Breast epithelium (tissue), 4 donors: ENCODE data around the gene GADD45A. TPM values are rescaled to one million over a fixed set of nuclear protein-coding genes. Genes with fewer than 3 reads are reported as not detected.

Experiments used
- DNase-seq, 2 donors: peaks; one replicate each; pipeline ENCODE4 v3.0.0-alpha.2; 2019; ENCODE audit warnings: low spot score in 2 of 2
- H3K27ac ChIP-seq, 2 donors: fragments of 200-600 bp; sonication (generic) in 1 of 2; one replicate each; pipeline ENCODE4 v1.5.1; 2016 to 2019; ENCODE audit warnings: mild to moderate bottlenecking in 1 of 2
- H3K27me3 ChIP-seq, 2 donors: fragments of 200-600 bp; sonication (generic) in 1 of 2; one replicate each; pipeline versions ENCODE4 v1.5.1 to v1.6.0; 2017 to 2019; ENCODE audit warnings: control low read depth in 1 of 2, mild to moderate bottlenecking in 1 of 2
- H3K36me3 ChIP-seq: fragments of 200-600 bp; one replicate; pipeline ENCODE4 v1.5.1; 2019
- H3K4me1 ChIP-seq, 2 donors: fragments of 200-600 bp; sonication (generic); one replicate each; pipeline ENCODE4 v1.5.1; 2016 to 2019; ENCODE audit warnings: control low read depth in 1 of 2
- H3K4me3 ChIP-seq, 3 donors: fragments of 200-600 bp; sonication (generic); 1 replicate in 2 of 3; 2 replicates in 1 of 3; pipeline ENCODE4 v1.5.1; 2016 to 2019; ENCODE audit warnings: mild to moderate bottlenecking in 3 of 3, moderate library complexity in 2 of 3
- H3K9me3 ChIP-seq, 2 donors: fragments of 200-600 bp; sonication (generic) in 1 of 2; one replicate each; pipeline ENCODE4 v1.5.1; 2016 to 2019; ENCODE audit warnings: control low read depth in 1 of 2
- CTCF ChIP-seq, 3 donors: fragments of 450-650 bp; IDR thresholded peaks; one replicate each; pipeline ENCODE4 v1.5.1; 2016 to 2017; ENCODE audit warnings: antibody characterized with exemption in 3 of 3, mild to moderate bottlenecking in 3 of 3, moderate library complexity in 3 of 3
- POLR2A ChIP-seq: fragments of 450-650 bp; IDR thresholded peaks from one replicate; pipeline ENCODE4 v1.6.1; 2016; ENCODE audit warnings: antibody characterized with exemption, mild to moderate bottlenecking, moderate library complexity
- POLR2AphosphoS5 ChIP-seq, 3 donors: sonication (generic); formaldehyde crosslinking; IDR thresholded peaks; one replicate each; pipeline ENCODE4 v1.6.1; 2017; ENCODE audit warnings: antibody characterized with exemption in 3 of 3
- intact Hi-C: fragments of 100-400 bp; cut with DNase I; formaldehyde crosslinking; loops from one replicate; pipeline ENCODE4 v1.15.1; 2023; ENCODE audit warnings: low total_unique reads
- total RNA-seq, 3 donors: library from RNA; depleted of rRNA; stranded (reverse); fragments of >200 nt; gene quantifications; one replicate each; pipeline ENCODE4 v1.1.0, GENCODE V29; 2016

GADD45A gene
- total RNA-seq, 3 donors from 2014 or later: 52.4 to 68.2 (median 55.4) TPM

- intact Hi-C loops: no loop called here
- H3K36me3 ChIP-seq: no peaks in the 10 kb centered on the region
- H3K27me3 ChIP-seq: no peaks in the 10 kb centered on the region
- H3K4me3 ChIP-seq: no peak overlapping the region
- no peak for DNase-seq
- TF ChIP-seq CTCF (IDR thresholded peaks at IDR 0.05): no peak
- no peak for TF ChIP-seq POLR2AphosphoS5 (IDR thresholded peaks at IDR 0.05)
- TF ChIP-seq POLR2A: no peak
- H3K9me3 ChIP-seq: no peaks in the 10 kb centered on the region
- peaks cover 4 to 5% of the 10 kb centered on the region in 2 donors for H3K4me1 ChIP-seq
- peak overlapping the region in 1 of 2 donors; percentile 16 for H3K27ac ChIP-seq
Observed at GRCh38 chr1:67683316-67683715, 1.7 kb upstream of the GADD45A start.

DNA sequence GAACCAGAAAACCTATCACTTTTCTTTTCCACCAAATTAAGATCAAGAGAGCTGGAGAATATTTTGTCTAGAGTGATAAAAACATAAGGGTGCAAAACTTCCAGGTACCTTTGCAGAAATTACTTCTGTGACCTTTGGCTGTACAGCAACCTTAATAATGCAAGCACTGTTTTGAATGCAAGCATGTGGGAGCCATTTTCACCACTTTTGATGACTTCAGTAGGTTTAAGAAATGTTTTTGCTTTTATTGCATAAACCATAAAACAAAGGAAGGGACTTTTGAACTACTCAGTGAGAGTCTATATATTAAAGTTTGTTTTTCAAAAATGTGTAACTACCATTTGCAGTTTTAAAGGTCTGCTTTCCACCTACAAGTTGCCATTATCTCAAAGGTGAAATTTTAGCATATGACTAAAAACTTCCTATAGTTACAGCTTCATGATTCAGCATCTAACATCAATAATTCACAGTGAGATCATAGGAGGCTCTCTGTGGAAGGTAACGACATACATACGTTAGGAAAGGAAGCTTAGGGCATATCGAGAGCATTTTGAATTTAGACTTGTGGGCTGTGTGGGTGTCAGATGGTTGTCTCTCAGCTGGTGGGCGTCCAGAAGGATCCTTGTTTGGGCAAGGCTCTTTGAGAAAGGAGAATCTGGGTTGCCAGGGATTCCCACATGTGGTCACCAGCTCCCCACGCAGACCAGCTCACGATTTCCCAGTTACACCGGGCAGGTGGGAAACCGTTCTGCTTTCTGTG is 1.1 kb upstream of the GADD45A start:
- peak overlapping the region; percentile 97 to 98 for H3K27ac ChIP-seq
- intact Hi-C loops: no loop called here

GRCh38 chr1:67684526-67685066 is 405 bp upstream of the GADD45A start:
- TF ChIP-seq POLR2AphosphoS5 (IDR thresholded peaks at IDR 0.05) (no peak), CTCF (IDR thresholded peaks at IDR 0.05) (no peak), POLR2A (no peak)
- Histone ChIP-seq H3K36me3 (no peaks in the 10 kb centered on the region), H3K4me1 (peaks cover 4 to 5% of the 10 kb centered on the region in 2 donors), H3K27me3 (no peaks in the 10 kb centered on the region), H3K4me3 (peak overlapping the region; percentile 76 to 91 (median 87)), H3K9me3 (no peaks in the 10 kb centered on the region), H3K27ac (peak overlapping the region; percentile 97 to 98)
- no peak for DNase-seq
- intact Hi-C loops: loop anchor here (5.0 kb wide), 1 partner anchor 58 kb away; no protein-coding TSS in a partner anchor

More for the DNA sequence above, 1.1 kb upstream of the GADD45A start:
- H3K27me3 ChIP-seq: no peaks in the 10 kb centered on the region
- H3K9me3 ChIP-seq: no peaks in the 10 kb centered on the region
- peak overlapping the region; percentile 76 to 91 (median 87) for H3K4me3 ChIP-seq
- TF ChIP-seq CTCF (IDR thresholded peaks at IDR 0.05) (no peak), POLR2AphosphoS5 (IDR thresholded peaks at IDR 0.05) (no peak), POLR2A (no peak)
- DNase-seq: no peak
- peaks cover 4 to 5% of the 10 kb centered on the region in 2 donors for H3K4me1 ChIP-seq
- no peaks in the 10 kb centered on the region for H3K36me3 ChIP-seq

DNA sequence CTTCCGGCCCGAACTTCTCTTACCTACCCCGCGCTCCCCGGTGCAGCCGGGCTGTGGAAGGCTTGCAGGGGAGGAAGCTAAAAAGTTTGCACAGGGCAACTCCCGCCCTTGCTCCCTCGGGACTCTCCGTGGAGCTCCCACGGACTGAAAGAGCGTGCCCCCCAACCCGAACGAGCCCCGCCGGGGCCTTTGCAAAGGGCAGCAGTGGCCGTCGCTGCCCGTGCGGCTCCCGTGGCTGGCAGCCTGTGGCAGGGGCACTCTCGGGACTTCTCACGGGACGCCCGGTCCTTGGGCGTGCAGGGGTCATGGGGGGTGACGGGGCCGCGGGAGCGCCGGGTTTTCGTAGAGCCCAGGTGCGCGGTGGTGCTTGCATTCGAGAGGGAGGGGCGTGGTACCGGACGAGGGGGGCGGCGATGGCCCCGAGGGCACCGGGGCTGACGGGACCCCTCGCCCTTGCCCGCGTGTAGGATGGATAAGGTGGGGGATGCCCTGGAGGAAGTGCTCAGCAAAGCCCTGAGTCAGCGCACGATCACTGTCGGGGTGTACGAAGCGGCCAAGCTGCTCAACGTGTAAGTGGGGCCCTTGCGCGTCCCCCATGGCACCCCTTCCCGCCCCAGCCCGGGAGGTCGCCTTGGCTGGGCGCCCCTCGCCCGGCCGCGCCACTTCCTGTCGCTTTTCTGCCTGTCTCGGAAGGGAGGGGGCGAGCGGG is 711 bp downstream of the GADD45A start:
- Histone ChIP-seq H3K4me1 (peaks cover 4 to 5% of the 10 kb centered on the region in 2 donors), H3K36me3 (no peaks in the 10 kb centered on the region), H3K27ac (peak overlapping the region; percentile 97 to 98), H3K9me3 (no peaks in the 10 kb centered on the region), H3K4me3 (peak overlapping the region; percentile 76 to 91 (median 87)), H3K27me3 (no peaks in the 10 kb centered on the region)
- intact Hi-C loops: loop anchor here (5.0 kb wide), 1 partner anchor 57 kb away; no protein-coding TSS in a partner anchor
- TF ChIP-seq POLR2AphosphoS5 (IDR thresholded peaks at IDR 0.05): no peak
- no peak for TF ChIP-seq CTCF (IDR thresholded peaks at IDR 0.05)
- TF ChIP-seq POLR2A: no peak
- DNase-seq: peak; percentile 54 to 55
